Activated gamma-delta T cell treated with anti-CD3 and anti-CD28 coated beads, Interleukin-2, amount 50 U/mL, for 16 hours (primary cell): ENCODE measurements around the gene ELL.
"Not testable (repeated sequence)": the region's sequence is repeated elsewhere in the genome, so short reads cannot be mapped to it uniquely, and the experiment has no call there.

Source experiments
- DNase-seq: peaks from one replicate; pipeline ENCODE4 v3.0.0-alpha.2; 2020; ENCODE audit warnings: low read depth

Gene ELL

GRCh38 chr19:18521692-18522123 lies at the start of gene ELL:
TSS of gene ELL (minus strand) at chr19:18522070. CDS start at chr19:18522055, 15 bp downstream.
- no peak for DNase-seq

- DNase-seq = no peak
Observed at GRCh38 chr19:18568367-18568766, 46.5 kb upstream of the ELL start.

DNA sequence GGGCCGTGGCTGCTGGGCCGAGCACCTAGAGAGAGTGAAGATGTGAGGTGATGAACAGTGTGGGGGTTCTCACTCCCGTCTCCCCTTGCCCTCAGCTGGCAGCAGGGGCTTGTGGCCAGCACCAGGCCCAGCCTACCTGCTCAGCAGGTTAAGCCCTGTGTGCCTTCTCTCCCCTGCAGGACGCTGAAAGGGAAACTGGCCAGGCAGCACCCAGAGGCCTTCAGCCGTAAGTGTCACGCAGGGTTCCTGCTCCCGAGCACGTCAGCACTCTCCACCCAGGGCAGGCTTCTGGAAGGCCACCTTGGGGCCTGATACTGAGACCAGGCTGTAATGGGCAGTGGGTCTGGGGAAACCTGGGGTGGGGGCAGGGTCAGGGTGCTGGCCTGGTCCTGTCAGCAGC lies 45.1 kb upstream of the ELL start:
- no peak for DNase-seq

- no peak for DNase-seq
Observed at GRCh38 chr19:18562086-18562485, 40.2 kb upstream of the ELL start.

DNA sequence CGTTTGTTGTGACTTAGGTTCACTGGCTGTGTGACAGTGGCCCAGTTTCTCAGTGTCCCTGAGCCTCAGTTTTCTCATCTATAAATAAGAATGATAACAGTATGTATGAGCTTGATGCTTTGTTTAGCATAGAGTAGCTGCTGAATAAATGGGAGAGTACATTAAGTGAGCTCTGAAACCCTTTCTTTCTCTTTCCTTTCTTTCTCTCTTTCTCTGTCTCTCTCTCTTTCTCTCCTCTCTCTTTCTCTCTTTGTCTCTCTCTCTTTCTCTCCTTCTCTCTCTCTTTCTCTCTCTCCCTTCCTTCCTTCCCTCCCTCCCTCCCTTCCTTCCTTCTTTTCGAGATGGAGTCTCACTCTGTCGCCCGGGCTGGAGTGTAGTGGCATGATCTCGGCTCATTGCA lies 37.8 kb upstream of the ELL start:
- DNase-seq = no peak

DNA sequence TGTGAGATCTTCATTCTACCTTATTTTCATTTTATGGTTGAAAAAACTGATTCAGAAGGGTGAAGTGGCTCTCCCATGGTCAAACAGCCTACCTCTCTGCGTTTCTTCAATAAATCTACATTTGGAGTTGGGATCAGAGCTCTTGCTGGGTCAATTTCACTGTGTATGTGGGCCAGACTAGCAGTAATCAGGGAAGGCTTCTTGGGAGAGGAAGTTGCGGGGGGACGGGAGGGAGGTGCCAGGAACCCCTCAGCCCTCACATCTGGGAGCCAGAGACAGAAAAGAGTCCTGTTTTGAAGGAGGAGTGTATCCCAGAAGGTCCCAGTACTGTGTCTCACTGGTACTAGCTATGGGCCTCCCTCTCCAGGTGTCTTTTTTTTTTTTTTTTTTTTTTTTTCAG lies 36.7 kb upstream of the ELL start:
- DNase-seq = no peak

DNA sequence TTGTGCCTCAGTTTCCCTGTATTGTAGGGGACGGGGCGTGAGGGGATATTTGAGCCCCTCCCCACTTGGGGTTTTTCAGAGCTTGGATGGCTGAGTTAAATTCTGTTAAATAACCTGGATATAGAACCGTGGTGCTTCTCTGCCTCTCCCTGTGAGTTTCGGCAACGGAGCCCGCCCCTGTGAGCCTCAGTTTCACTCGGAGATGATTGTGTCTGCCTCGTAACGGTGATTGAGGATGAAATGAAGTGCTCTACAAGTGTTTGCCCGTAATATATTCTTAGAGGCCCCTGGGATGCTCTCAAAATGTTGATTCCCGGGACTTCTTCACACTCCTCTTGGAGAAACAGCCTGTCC lies 36.3 kb upstream of the ELL start:
- no peak for DNase-seq

GRCh38 chr19:18557411-18558201 lies 35.7 kb upstream of the ELL start, which contains the start of gene KXD1:
TSS of gene KXD1 (plus strand) at chr19:18557870. CDS start at chr19:18562057, 4,187 bp downstream.
- peak; percentile 97 for DNase-seq

- no peak for DNase-seq
Observed at GRCh38 chr19:18551631-18552030, 29.8 kb upstream of the ELL start.

- DNase-seq = peak; percentile 44
Observed at GRCh38 chr19:18543814-18544475, 22.1 kb upstream of the ELL start.

GRCh38 chr19:18542941-18543813 lies 21.3 kb upstream of the ELL start, which contains the start of gene FKBP8:
TSS of gene FKBP8 (minus strand) at chr19:18543573. CDS start at chr19:18541970, 1,603 bp downstream.
- DNase-seq = peak; percentile 93

DNA sequence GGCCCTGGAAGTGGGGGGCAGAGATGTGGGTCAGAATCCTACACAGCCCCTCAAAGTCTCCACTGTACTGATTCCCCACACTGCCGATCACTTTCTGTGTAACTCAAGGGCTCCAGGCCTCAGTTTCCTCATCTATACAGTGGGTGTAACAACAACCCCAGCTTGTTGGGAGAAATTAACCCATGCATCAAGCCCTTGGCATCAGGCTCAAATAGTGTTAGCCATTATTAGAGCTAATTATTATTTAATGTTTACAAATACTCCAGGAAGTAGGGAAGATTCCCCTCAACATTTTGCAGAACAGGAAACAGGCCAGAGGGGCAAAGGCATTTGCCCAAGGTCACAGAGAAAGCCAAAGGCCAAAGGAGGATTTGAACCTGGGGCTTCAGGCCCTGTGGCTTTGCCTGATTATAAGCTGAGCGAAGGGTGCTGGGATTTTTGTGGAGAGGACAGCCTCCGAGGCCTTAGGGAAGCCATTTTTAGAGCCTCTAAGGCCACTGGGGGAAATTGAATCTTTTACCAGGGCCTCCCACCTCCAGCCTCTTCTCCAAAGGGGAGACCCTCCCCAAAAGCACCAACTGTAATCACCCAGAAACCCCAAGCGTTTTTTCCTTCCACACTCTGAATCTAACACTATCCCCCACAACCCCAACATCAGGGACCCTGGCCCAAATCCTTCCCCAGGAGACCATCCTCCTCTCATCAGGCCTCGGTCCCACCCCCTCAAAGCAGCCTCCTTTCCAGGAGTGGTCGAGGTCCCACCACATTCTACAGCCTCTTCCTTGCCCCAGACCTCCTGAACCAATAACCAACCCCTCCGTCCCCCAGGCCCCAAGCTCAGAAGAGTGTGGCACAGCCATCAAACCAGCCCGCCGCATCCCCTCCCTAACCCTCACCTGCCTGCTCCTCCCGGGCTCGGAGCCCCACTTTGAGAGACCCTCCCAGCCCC lies 20.4 kb upstream of the ELL start:
- no peak for DNase-seq

DNA sequence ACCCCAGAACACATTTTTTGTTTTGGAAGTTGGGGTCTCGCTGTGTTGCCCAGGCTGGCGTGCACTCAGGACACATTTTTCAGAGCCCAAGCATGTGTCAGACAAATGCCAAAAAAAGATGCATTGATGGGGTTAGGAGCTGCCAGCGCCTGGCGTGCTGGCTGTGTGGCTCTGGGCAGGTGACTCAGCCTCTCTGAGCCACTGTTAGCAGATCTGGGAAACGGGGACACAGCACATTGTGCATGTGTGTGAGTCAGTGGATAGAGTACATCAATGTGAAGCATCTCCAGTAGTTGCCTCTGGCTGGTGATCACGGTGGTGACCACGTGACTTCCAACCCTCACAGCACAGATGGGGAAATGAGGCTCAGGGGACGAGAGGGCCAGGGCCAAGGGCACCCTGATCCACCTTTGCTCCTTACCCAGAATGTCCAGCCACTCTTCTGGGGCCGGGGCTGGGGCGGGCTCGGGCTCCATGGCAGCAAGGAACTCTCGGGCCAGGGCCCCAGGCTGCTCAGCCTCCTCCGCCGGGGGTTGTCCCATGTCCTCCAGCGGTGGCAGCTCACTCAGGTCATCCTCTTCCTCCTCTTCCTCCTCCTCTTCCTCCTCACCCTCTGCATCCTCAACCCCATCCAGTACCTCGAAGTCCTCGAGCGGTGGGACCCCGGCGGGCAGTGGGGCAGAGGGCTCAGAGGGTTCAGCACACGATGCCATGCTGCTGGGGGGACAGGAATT lies 19.6 kb upstream of the ELL start:
- DNase-seq = no peak

DNA sequence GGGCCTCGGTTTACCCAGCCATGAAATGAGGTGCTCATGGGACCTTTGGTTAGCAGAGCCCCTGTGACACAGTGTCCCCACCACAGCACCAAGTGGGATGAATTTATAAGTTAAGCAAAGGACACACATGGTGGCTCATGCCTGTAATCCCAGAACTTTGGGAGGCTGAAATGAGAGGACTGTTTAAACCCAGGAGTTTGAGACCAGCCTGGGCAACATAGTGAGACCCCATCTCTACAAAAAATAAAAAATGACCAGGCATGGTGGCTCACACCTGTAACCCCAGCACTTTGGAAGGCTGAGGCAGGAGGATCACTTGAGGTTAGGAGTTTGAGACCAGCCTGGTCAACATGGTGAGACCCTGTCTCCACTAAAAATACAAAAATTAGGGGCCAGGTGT lies 18.3 kb upstream of the ELL start:
- not testable (repeated sequence) for DNase-seq

DNA sequence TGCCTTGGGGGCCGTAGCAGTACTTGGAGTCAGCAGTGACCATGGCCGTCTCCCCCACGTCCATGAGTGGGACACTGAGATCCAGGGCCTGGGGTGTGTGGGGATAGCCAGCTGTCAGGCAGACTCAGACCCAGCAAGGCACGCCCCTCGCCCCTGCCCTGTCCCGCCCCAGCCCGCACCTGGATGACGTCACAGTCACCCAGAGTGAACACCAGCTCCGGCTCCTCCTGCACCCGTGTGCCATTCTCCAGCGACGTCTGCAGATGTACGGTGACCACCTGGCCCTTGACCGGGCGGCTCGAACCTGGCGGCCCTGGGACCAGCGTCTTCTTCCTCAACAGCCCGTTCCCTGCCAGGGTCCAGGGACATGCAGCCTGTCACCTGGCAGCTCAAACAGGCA lies 17.5 kb upstream of the ELL start:
- no peak for DNase-seq

GRCh38 chr19:18538115-18538514 lies 16.2 kb upstream of the ELL start:
- no peak for DNase-seq

DNA sequence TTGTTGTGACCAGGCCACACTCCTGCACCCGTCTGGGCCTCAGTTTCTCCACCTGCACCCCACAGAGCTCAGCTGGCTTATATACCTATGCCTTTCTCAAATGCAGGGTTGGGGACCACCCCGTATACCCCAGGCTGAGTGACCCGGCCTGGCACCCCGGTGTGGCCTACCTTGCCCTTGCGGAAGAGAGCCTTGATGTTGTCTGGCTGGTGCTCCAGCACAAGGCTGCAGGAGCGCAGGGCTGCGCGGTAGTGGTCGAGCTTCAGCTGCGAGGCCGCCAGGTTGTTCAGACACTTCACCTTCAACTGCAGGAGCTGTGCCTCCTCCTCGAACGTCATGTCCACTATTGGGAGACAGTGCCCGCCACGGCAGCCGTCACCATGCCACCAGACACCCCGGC lies 15.6 kb upstream of the ELL start:
- DNase-seq = no peak

- DNase-seq = no peak
Observed at GRCh38 chr19:18536475-18536874, 14.6 kb upstream of the ELL start.

DNA sequence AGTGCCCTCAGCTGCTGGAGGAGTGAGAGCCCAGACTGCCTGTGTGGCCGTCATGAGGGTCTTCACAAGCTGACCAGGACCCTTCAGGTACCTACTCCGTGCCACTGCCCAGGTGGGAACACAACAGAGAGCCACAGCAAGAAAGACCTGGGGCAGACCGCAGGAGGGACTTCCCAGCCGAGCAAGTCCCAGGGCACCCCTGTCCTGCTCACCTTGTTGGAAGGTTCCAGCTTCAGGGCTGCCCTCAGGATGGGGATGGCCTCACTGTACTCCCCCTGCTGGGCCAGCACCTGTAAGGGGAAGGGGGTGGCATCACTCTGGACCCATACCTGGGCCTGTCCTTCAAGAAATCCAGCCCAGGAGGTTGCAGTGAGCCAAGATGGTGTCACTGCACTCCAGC lies 11.2 kb upstream of the ELL start:
- DNase-seq = no peak

- no peak for DNase-seq
Observed at GRCh38 chr19:18532168-18532890, 10.5 kb upstream of the ELL start.
